Activated T-cell treated with anti-CD3 and anti-CD28 coated beads, Interleukin-2, amount 50 U/mL, for 48 hours (primary cell): ENCODE data around the gene ZC3HAV1.

Experiments
- DNase-seq, 2 experiments: peaks; one replicate each; pipeline ENCODE4 v3.0.0-alpha.2; 2020

Gene ZC3HAV1

GRCh38 chr7:139011373-139011772, 98.1 kb downstream of the ZC3HAV1 start:
- no peak for DNase-seq

- DNase-seq = no peak
Observed at GRCh38 chr7:139004321-139005090, 105.0 kb downstream of the ZC3HAV1 start.

- no peak for DNase-seq
Observed at GRCh38 chr7:138999414-138999813, 110.1 kb downstream of the ZC3HAV1 start.
